PC-3 (cell line): ENCODE data around the gene AKR1B15. TPM values are rescaled to one million over a fixed set of nuclear protein-coding genes. Genes with fewer than 3 reads are reported as not detected.
"Not testable (repeated sequence)": the region's sequence is repeated elsewhere in the genome, so short reads cannot be mapped to it uniquely, and the experiment has no call there.

Source experiments
- ATAC-seq: fragments of 200-7000 bp; cut with Tn5 transposase; 2 replicates; pipeline ENCODE4 v1.9.1; 2020; ENCODE audit warnings: mild to moderate bottlenecking, moderate library complexity
- BruUV-seq: library from RNA; stranded (reverse); fragments of 400-500 nt; replicated peaks from 2 replicates; lab custom pipeline; 2021; lab: Mats Ljungman, UMichigan
- CTCF ChIA-PET: fragments of 300-600 bp; sonication (Branson Sonifier 250); formaldehyde crosslinking; loops from one replicate; lab custom pipeline; 2022; ENCODE audit warnings: antibody characterized with exemption; lab: Charles Lee
- POLR2A ChIA-PET: fragments of 300-600 bp; sonication (Branson Sonifier 250); formaldehyde crosslinking; loops from one replicate; lab custom pipeline; 2022; ENCODE audit warnings: antibody characterized with exemption; ENCODE audit not compliant: unreplicated experiment; lab: Charles Lee
- DNase-seq: peaks from one replicate; pipeline ENCODE4 v3.0.0-alpha.2; 2015
- H2AFZ ChIP-seq: fragments of 300-600 bp; sonication (generic); 2 replicates; pipeline ENCODE4 v1.6.0; 2016; ENCODE audit warnings: antibody characterized with exemption, low read length
- H3F3A ChIP-seq: fragments of 300-600 bp; sonication (generic); one replicate; pipeline ENCODE4 v1.6.0; 2017; ENCODE audit warnings: antibody characterized with exemption, low read length, control low read depth, mild to moderate bottlenecking; ENCODE audit not compliant: unreplicated experiment
- H3K27ac ChIP-seq: fragments of 300-600 bp; sonication (generic); 2 replicates; pipeline ENCODE4 v1.5.1; 2016; ENCODE audit warnings: mild to moderate bottlenecking, low read length
- H3K27me3 ChIP-seq: fragments of 300-600 bp; sonication (generic); 2 replicates; pipeline ENCODE4 v1.6.1; 2016; ENCODE audit warnings: low read length, mixed read lengths
- H3K36me3 ChIP-seq: fragments of 300-600 bp; sonication (generic); 2 replicates; pipeline ENCODE4 v1.6.1; 2016; ENCODE audit warnings: low read depth, mixed run types, low read length, mixed read lengths
- H3K4me1 ChIP-seq: fragments of 300-600 bp; sonication (generic); 2 replicates; pipeline ENCODE4 v1.5.1; 2016; ENCODE audit warnings: low read length; ENCODE audit not compliant: insufficient read depth
- H3K4me2 ChIP-seq: fragments of 300-600 bp; sonication (generic); 2 replicates; pipeline ENCODE4 v1.6.0; 2016; ENCODE audit warnings: low read length
- H3K4me3 ChIP-seq: fragments of 300-600 bp; sonication (generic); 2 replicates; pipeline ENCODE4 v1.5.1; 2016; ENCODE audit warnings: mild to moderate bottlenecking, low read length, mixed read lengths
- H3K79me2 ChIP-seq: fragments of 300-600 bp; sonication (generic); 2 replicates; pipeline ENCODE4 v1.6.1; 2017; ENCODE audit warnings: low read length, mixed read lengths
- H3K9ac ChIP-seq: fragments of 300-600 bp; sonication (generic); 2 replicates; pipeline ENCODE4 v1.6.0; 2016; ENCODE audit warnings: mild to moderate bottlenecking, low read length
- H3K9me2 ChIP-seq: fragments of 300-600 bp; sonication (generic); replicated peaks from 2 replicates; pipeline ENCODE4 v1.6.1; 2016; ENCODE audit warnings: mixed run types, low read length, mixed read lengths
- H3K9me3 ChIP-seq: fragments of 300-600 bp; sonication (generic); 2 replicates; pipeline ENCODE4 v1.6.1; 2016; ENCODE audit warnings: low read length, mixed read lengths
- H4K20me1 ChIP-seq: fragments of 300-600 bp; sonication (generic); 2 replicates; pipeline ENCODE4 v1.6.1; 2016; ENCODE audit warnings: low read length, mixed read lengths
- EZH2 ChIP-seq: fragments of 300-600 bp; sonication (generic); IDR thresholded peaks from one replicate; pipeline ENCODE4 v1.6.1; 2017; ENCODE audit warnings: antibody characterized with exemption, mild to moderate bottlenecking, low read length; ENCODE audit not compliant: unreplicated experiment
- EZH2phosphoT487 ChIP-seq: fragments of 300-600 bp; sonication (generic); IDR thresholded peaks from 2 replicates; pipeline ENCODE4 v1.6.1; 2018; ENCODE audit warnings: mild to moderate bottlenecking, antibody characterized with exemption, low read length, borderline replicate concordance
- intact Hi-C: fragments of 100-400 bp; cut with micrococcal nuclease; formaldehyde crosslinking; loops from 2 replicates; pipeline ENCODE4 v1.9.0; 2023
- total RNA-seq: library from RNA; depleted of rRNA; stranded (reverse); fragments of >200 nt; gene quantifications from 2 replicates; pipeline ENCODE4 v1.2.3, GENCODE V29; 2014
- TF ChIP-seq, protein P1 (sequence below): fragments of 300-600 bp; sonication (generic); conservative IDR thresholded peaks from 2 replicates; pipeline ENCODE4 v1.5.1; 2017; ENCODE audit warnings: antibody characterized with exemption, low read depth, mild to moderate bottlenecking, low read length

The AKR1B15 gene
- total RNA-seq, 1 experiment from 2014 or later, result 0.40 TPM

DNA sequence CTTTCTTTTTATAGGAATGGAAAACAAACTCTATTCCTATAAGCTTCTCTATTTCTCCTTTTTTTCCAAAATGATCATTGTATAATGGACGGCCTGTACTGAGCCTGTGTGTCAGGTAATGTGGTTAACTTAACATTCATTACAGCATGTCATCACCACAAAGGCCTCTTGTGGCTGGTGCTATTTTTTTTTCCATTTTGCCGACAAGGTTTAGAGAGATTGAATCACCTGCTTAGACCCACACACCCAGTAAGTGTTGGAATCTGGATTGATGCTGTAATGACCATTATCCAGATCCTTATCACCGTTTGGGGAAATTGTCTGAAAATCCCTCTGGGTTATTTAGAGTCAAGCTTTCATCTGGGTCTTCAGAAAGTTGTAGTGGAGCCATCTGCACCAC lies 18.5 kb downstream of the AKR1B15 start:
- Histone ChIP-seq H4K20me1 (no peaks in the 10 kb centered on the region), H2AFZ (no peak overlapping the region), H3K4me1 (peaks cover 37% of the 10 kb centered on the region), H3K9ac (no peak overlapping the region), H3F3A (no peaks in the 10 kb centered on the region), H3K79me2 (no peaks in the 10 kb centered on the region), H3K9me2 (no peaks in the 10 kb centered on the region), H3K27ac (no peak overlapping the region), H3K27me3 (no peaks in the 10 kb centered on the region), H3K4me3 (no peak overlapping the region), H3K36me3 (no peaks in the 10 kb centered on the region), H3K9me3 (no peaks in the 10 kb centered on the region), H3K4me2 (no peak overlapping the region)
- BruUV-seq, result no TSS peak
- no peak for ATAC-seq
- ChIA-PET CTCF (no interaction called here), POLR2A (no interaction called here)
- no peak for TF ChIP-seq EZH2
- TF ChIP-seq, protein P1, sequence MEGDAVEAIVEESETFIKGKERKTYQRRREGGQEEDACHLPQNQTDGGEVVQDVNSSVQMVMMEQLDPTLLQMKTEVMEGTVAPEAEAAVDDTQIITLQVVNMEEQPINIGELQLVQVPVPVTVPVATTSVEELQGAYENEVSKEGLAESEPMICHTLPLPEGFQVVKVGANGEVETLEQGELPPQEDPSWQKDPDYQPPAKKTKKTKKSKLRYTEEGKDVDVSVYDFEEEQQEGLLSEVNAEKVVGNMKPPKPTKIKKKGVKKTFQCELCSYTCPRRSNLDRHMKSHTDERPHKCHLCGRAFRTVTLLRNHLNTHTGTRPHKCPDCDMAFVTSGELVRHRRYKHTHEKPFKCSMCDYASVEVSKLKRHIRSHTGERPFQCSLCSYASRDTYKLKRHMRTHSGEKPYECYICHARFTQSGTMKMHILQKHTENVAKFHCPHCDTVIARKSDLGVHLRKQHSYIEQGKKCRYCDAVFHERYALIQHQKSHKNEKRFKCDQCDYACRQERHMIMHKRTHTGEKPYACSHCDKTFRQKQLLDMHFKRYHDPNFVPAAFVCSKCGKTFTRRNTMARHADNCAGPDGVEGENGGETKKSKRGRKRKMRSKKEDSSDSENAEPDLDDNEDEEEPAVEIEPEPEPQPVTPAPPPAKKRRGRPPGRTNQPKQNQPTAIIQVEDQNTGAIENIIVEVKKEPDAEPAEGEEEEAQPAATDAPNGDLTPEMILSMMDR, result no peak
- no peak for DNase-seq
- intact Hi-C loops, result no loop called here

DNA sequence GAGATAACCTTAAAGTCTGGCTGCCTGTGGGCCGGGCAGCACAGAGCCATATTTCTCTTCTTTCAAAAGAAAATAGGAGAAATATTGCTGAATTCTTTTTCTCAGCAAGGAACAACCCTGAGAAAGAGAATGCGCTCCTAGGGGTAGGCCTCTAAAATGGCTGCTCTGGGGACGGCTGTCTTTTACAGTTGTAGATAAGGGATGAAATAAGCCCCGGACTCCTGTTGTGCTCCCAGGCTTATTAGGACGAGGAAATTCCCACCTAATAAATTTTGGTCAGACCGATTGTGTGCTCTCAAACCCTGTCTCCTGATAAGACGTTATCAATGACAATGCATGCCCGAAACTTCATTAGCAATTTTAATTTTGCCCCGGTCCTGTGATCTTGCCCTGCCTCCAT lies 21.1 kb downstream of the AKR1B15 start:
- H2AFZ ChIP-seq, H3F3A ChIP-seq, H3K9me3 ChIP-seq, DNase-seq, ATAC-seq, H4K20me1 ChIP-seq, H3K27me3 ChIP-seq, H3K4me2 ChIP-seq, H3K4me3 ChIP-seq, H3K9ac ChIP-seq, POLR2A ChIA-PET, BruUV-seq, H3K9me2 ChIP-seq, intact Hi-C loops, CTCF ChIA-PET, H3K36me3 ChIP-seq, H3K79me2 ChIP-seq, H3K27ac ChIP-seq: not testable (repeated sequence)
- peaks cover 14% of the 10 kb centered on the region for H3K4me1 ChIP-seq

DNA sequence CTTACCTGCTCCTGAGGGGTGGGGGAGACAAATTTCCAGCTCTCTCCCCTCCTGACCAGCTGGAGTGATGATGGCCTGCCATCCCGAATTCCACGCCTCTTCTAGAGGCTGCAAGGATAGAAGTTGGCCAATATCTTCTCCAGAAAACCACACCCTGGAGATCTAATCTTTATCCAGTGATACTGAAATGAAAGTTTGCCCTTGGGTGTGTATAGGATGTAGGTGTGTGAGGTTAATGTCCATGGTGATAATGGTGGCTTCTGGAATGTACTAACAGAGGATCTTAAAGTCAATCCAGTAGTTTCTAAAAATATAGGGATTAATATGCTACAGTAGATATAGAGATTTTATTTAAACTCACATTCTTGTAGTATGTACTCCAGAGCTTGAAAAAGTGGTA lies 22.2 kb downstream of the AKR1B15 start:
- no peak for ATAC-seq
- no peak overlapping the region for H3K9ac ChIP-seq
- H3K9me2 ChIP-seq, result no peaks in the 10 kb centered on the region
- POLR2A ChIA-PET, result no interaction called here
- no peaks in the 10 kb centered on the region for H3K9me3 ChIP-seq
- H3K4me2 ChIP-seq, result no peak overlapping the region
- CTCF ChIA-PET, result no interaction called here
- no peaks in the 10 kb centered on the region for H3K79me2 ChIP-seq
- BruUV-seq, result no TSS peak
- H3K4me3 ChIP-seq, result no peak overlapping the region
- no peaks in the 10 kb centered on the region for H3K27me3 ChIP-seq
- H3F3A ChIP-seq, result no peaks in the 10 kb centered on the region
- H4K20me1 ChIP-seq, result no peaks in the 10 kb centered on the region
- DNase-seq, result no peak
- no peak overlapping the region for H2AFZ ChIP-seq
- TF ChIP-seq, protein P1, result no peak
- TF ChIP-seq EZH2phosphoT487 (no peak), EZH2 (no peak)
- H3K36me3 ChIP-seq, result no peaks in the 10 kb centered on the region
- intact Hi-C loops, result no loop called here
- no peak overlapping the region for H3K27ac ChIP-seq
- peaks cover 2% of the 10 kb centered on the region for H3K4me1 ChIP-seq
